Endothelial cell of umbilical vein (primary cell): ENCODE results near the gene OTULINL. TPM values are rescaled to one million over a fixed set of nuclear protein-coding genes. Genes with fewer than 3 reads are reported as not detected.

Source experiments
- BruUV-seq: library from RNA; stranded (reverse); fragments of 400-500 nt; replicated peaks from 2 replicates; lab custom pipeline; 2021; lab: Mats Ljungman, UMichigan
- CTCF ChIA-PET: fragments of 300-600, 350-600 bp; sonication (Branson Sonifier 250); formaldehyde crosslinking; loops from one replicate; lab custom pipeline; 2021; ENCODE audit warnings: antibody characterized with exemption, inconsistent platforms; lab: Charles Lee
- POLR2A ChIA-PET: fragments of 300-600, 350-600 bp; sonication (Branson Sonifier 250); formaldehyde crosslinking; loops from one replicate; lab custom pipeline; 2021; ENCODE audit warnings: antibody characterized with exemption, inconsistent platforms; lab: Charles Lee
- DNase-seq: peaks from one replicate; pipeline ENCODE4 v3.0.0-alpha.2; 2011; ENCODE audit warnings: low read depth, low spot score
- FAIRE-seq: peaks from 2 replicates; lab custom pipeline; 2011; peaks lifted over from hg19 to GRCh38; lab: Jason Lieb, UNC
- H2AFZ ChIP-seq: 2 replicates; pipeline ENCODE4 v1.6.0; 2012; ENCODE audit warnings: low read depth, low read length, control low read depth, inconsistent platforms
- H3K27ac ChIP-seq: 2 replicates; pipeline ENCODE4 v1.5.1; 2011; ENCODE audit warnings: low read depth, mild to moderate bottlenecking, control low read depth, low read length, moderate library complexity; ENCODE audit not compliant: insufficient read depth
- H3K27me3 ChIP-seq, 2 experiments: 2 replicates each; pipeline versions ENCODE4 v1.6.0 to v1.6.1; 2011; ENCODE audit warnings: low read length in 2 of 2, mixed read lengths in 1 of 2; ENCODE audit not compliant: control insufficient read depth in 2 of 2, insufficient read depth in 2 of 2
- H3K36me3 ChIP-seq, 2 experiments: 2 replicates in 1 of 2; 3 replicates in 1 of 2; pipeline ENCODE4 v1.5.1; 2011; ENCODE audit warnings: low read length in 2 of 2, mild to moderate bottlenecking in 1 of 2, moderate library complexity in 1 of 2; ENCODE audit not compliant: control insufficient read depth in 2 of 2, insufficient read depth in 2 of 2; ENCODE audit errors: extremely low read depth in 1 of 2
- H3K4me1 ChIP-seq: 3 replicates; pipeline ENCODE4 v1.5.1; 2011; ENCODE audit warnings: mild to moderate bottlenecking, low read length; ENCODE audit not compliant: control insufficient read depth, insufficient read depth; ENCODE audit errors: extremely low read depth
- H3K4me2 ChIP-seq: 2 replicates; pipeline ENCODE4 v1.6.1; 2011; ENCODE audit warnings: low read length, control low read depth, mixed read lengths; ENCODE audit not compliant: insufficient read depth
- H3K4me3 ChIP-seq, 3 experiments: fragments of 200-600 bp in 1 of 3; sonication (generic), shearing (Covaris generic) in 1 of 3; replicated peaks in 1 of 3; 2 replicates each; pipeline ENCODE4 v1.5.1; 2011 to 2016; ENCODE audit warnings: control low read depth in 3 of 3, low read length in 3 of 3, mild to moderate bottlenecking in 2 of 3, inconsistent platforms in 1 of 3, low read depth in 1 of 3, moderate library complexity in 1 of 3; ENCODE audit not compliant: insufficient read depth in 1 of 3
- H3K79me2 ChIP-seq: 2 replicates; pipeline ENCODE4 v1.6.0; 2012; ENCODE audit warnings: low read length, inconsistent platforms; ENCODE audit not compliant: control insufficient read depth, insufficient read depth
- H3K9ac ChIP-seq: replicated peaks from 2 replicates; pipeline ENCODE3; 2011; ENCODE audit warnings: low read length, control low read depth; ENCODE audit not compliant: insufficient read depth; ENCODE audit errors: extremely low read depth
- H3K9me1 ChIP-seq: replicated peaks from 3 replicates; pipeline ENCODE4 v1.6.0; 2011; ENCODE audit warnings: mild to moderate bottlenecking, low read length; ENCODE audit not compliant: control insufficient read depth, insufficient read depth; ENCODE audit errors: extremely low read depth
- H3K9me3 ChIP-seq: replicated peaks from 2 replicates; pipeline ENCODE4 v1.5.1; 2012; ENCODE audit warnings: low read length, inconsistent platforms; ENCODE audit not compliant: control insufficient read depth, insufficient read depth
- H4K20me1 ChIP-seq: replicated peaks from 2 replicates; pipeline ENCODE3; 2011; ENCODE audit warnings: mild to moderate bottlenecking, low read length; ENCODE audit not compliant: control insufficient read depth, insufficient read depth; ENCODE audit errors: extremely low read depth
- EZH2 ChIP-seq: IDR thresholded peaks from 2 replicates; pipeline ENCODE4 v1.6.1; 2012; ENCODE audit warnings: borderline replicate concordance, low read depth, mild to moderate bottlenecking, moderate library complexity, low read length, inconsistent platforms; ENCODE audit not compliant: severe bottlenecking
- FOS ChIP-seq: IDR thresholded peaks from 2 replicates; pipeline ENCODE4 v1.6.1; 2011; ENCODE audit warnings: mild to moderate bottlenecking, low read length, moderate library complexity, borderline replicate concordance; ENCODE audit not compliant: insufficient read depth
- GATA2 ChIP-seq: IDR thresholded peaks from 2 replicates; pipeline ENCODE4 v1.7.0; 2011; ENCODE audit warnings: low read depth, mild to moderate bottlenecking, moderate library complexity, mixed read lengths, low read length; ENCODE audit not compliant: insufficient read length, insufficient read depth
- JUN ChIP-seq: IDR thresholded peaks from 2 replicates; pipeline ENCODE4 v1.6.1; 2011; ENCODE audit warnings: borderline replicate concordance, low read depth; ENCODE audit not compliant: insufficient read length, insufficient read depth
- MYC ChIP-seq: IDR thresholded peaks from one replicate; pipeline ENCODE4 v1.6.1; 2011; ENCODE audit warnings: mild to moderate bottlenecking, low read depth, low read length
- POLR2A ChIP-seq: IDR thresholded peaks from 2 replicates; pipeline ENCODE4 v1.6.1; 2012; ENCODE audit warnings: low read depth, mild to moderate bottlenecking, control low read depth, low read length
- POLR2AphosphoS5 ChIP-seq: IDR thresholded peaks from 2 replicates; pipeline ENCODE4 v1.6.1; 2012; ENCODE audit warnings: low read depth, mild to moderate bottlenecking, control low read depth, low read length, moderate library complexity; ENCODE audit not compliant: insufficient read depth
- dilution Hi-C: fragments of 300-500 bp; cut with MboI; formaldehyde crosslinking; loops from one replicate; pipeline ENCODE4 v1.15.0; 2019; ENCODE audit warnings: low sequenced_read_pairs; ENCODE audit not compliant: extremely low pct_ligation_motif_present
- intact Hi-C: fragments of 100-400 bp; cut with micrococcal nuclease; formaldehyde crosslinking; loops from one replicate; pipeline ENCODE4 v1.10.0; 2022
- polyA plus RNA-seq, 4 experiments: library from polyadenylated mRNA; depleted of rRNA in 3 of 4; stranded (reverse) in 3 of 4; unstranded in 1 of 4; fragments of >200 nt; gene quantifications; 2 replicates each; pipeline versions ENCODE4 v1.2.1 to v1.2.3, GENCODE V29; 2011 to 2012; ENCODE audit warnings: missing spikeins in 1 of 4
- total RNA-seq: library from RNA; stranded (reverse); gene quantifications from 2 replicates; pipeline ENCODE4 v1.2.3, GENCODE V29; 2021
- TF ChIP-seq, protein P1 (sequence below), 2 donors: IDR thresholded peaks; 1 replicate in 1 of 2; 2 replicates in 1 of 2; pipeline ENCODE4 v1.5.1; 2011; ENCODE audit warnings: low read length in 2 of 2, mild to moderate bottlenecking in 2 of 2, moderate library complexity in 2 of 2, control low read depth in 1 of 2, inconsistent platforms in 1 of 2, low read depth in 1 of 2; ENCODE audit not compliant: insufficient read depth in 1 of 2; ENCODE audit errors: extremely low read depth in 1 of 2
- TF ChIP-seq, protein P2 (sequence below): IDR thresholded peaks from 2 replicates; pipeline ENCODE4 v1.6.1; 2011; ENCODE audit not compliant: insufficient read depth, insufficient read length

OTULINL gene
- total and polyA plus RNA-seq, 2 donors (not counting 3 experiments of a cell fraction or from before 2014, with no cell fraction given), result 0.08 to 0.42 TPM

DNA sequence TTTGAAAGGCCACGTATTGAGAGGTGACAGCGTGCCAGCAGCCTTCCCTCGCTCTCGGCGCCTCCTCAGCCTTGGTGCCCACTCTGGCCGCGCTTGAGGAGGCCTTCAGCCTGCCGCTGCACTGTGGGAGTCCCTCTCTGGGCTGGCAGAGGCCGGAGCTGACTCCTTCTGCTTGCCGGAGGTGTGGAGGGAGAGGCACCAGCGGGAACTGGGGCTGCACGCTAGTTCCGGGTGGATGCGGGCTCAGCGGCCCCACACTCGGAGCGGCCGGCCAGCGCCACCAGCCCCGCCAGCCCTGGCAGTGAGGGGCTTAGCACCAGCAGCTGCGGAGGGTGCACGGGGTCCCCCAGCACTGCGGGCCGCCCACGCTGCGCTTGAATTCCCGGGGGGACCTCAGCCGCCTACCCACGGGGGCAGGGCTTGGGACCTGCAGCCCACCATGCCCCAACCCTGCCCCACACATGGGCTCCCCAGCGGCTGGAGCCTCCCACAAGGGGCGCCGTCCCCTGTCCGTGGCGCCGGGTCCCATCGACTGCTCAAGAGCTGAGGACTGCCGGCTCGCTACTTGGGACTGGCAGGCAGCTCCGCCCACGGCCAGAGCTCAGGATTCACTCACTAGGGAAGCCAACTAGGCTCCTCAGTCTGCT lies 4.4 kb upstream of the OTULINL start:
- FAIRE-seq, result no peak
- Histone ChIP-seq H3K4me2 (no peak overlapping the region), H3K36me3 (no peaks in the 10 kb centered on the region), H4K20me1 (no peaks in the 10 kb centered on the region), H3K4me3 (no peak overlapping the region), H3K4me1 (peaks cover 3% of the 10 kb centered on the region), H3K9ac (no peak overlapping the region), H2AFZ (no peak overlapping the region), H3K79me2 (no peaks in the 10 kb centered on the region), H3K27me3 (peaks cover 9 to 17% of the 10 kb centered on the region in 2 experiments), H3K9me3 (no peaks in the 10 kb centered on the region), H3K9me1 (no peaks in the 10 kb centered on the region), H3K27ac (no peak overlapping the region)
- dilution Hi-C loops, result no loop called here
- intact Hi-C loops, result no loop called here
- no TSS peak for BruUV-seq
- ChIA-PET POLR2A (no interaction called here), CTCF (interaction anchor here (0.9 to 1.6 kb wide), 2 partner anchors 20 to 71 kb away, joined by 3 to 5 read pairs; no protein-coding TSS in a partner anchor)
- TF ChIP-seq POLR2AphosphoS5 (no peak), GATA2 (no peak), MYC (no peak), JUN (no peak), EZH2 (no peak), FOS (no peak), POLR2A (no peak)
- TF ChIP-seq, protein P1, sequence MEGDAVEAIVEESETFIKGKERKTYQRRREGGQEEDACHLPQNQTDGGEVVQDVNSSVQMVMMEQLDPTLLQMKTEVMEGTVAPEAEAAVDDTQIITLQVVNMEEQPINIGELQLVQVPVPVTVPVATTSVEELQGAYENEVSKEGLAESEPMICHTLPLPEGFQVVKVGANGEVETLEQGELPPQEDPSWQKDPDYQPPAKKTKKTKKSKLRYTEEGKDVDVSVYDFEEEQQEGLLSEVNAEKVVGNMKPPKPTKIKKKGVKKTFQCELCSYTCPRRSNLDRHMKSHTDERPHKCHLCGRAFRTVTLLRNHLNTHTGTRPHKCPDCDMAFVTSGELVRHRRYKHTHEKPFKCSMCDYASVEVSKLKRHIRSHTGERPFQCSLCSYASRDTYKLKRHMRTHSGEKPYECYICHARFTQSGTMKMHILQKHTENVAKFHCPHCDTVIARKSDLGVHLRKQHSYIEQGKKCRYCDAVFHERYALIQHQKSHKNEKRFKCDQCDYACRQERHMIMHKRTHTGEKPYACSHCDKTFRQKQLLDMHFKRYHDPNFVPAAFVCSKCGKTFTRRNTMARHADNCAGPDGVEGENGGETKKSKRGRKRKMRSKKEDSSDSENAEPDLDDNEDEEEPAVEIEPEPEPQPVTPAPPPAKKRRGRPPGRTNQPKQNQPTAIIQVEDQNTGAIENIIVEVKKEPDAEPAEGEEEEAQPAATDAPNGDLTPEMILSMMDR (IDR thresholded peaks at IDR 0.05; ENCODE audit: extremely low read depth in 1 of 2, insufficient read depth in 1 of 2, low read depth in 1 of 2, low read length in 2 of 2), result no peak
- TF ChIP-seq, protein P2, sequence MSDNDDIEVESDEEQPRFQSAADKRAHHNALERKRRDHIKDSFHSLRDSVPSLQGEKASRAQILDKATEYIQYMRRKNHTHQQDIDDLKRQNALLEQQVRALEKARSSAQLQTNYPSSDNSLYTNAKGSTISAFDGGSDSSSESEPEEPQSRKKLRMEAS, result no peak
- DNase-seq, result no peak
